Stimulated activated CD8-positive, alpha-beta memory T cell treated with anti-CD3 and anti-CD28 coated beads, Interleukin-15, amount 100 ng/mL, for 24 hours (primary cell): ENCODE measurements around the gene PLXNA4.

Experiments used
- DNase-seq: peaks from one replicate; pipeline ENCODE4 v3.0.0-alpha.2; 2020; ENCODE audit warnings: low read depth

The PLXNA4 gene

GRCh38 chr7:132383962-132384361, 192.3 kb downstream of the PLXNA4 start:
- no peak for DNase-seq

GRCh38 chr7:132381742-132382472, 194.4 kb downstream of the PLXNA4 start:
- no peak for DNase-seq

GRCh38 chr7:132380059-132380458, 196.2 kb downstream of the PLXNA4 start:
- DNase-seq: no peak

- no peak for DNase-seq
Measured at GRCh38 chr7:132379292-132379691, 197.0 kb downstream of the PLXNA4 start.

- no peak for DNase-seq
Measured at GRCh38 chr7:132377703-132378584, 198.3 kb downstream of the PLXNA4 start.

- DNase-seq: no peak
Measured at GRCh38 chr7:132377015-132377414, 199.3 kb downstream of the PLXNA4 start.

- DNase-seq: no peak
Measured at GRCh38 chr7:132376361-132377013, 199.8 kb downstream of the PLXNA4 start.

GRCh38 chr7:132373879-132374278, 202.4 kb downstream of the PLXNA4 start:
- no peak for DNase-seq

- no peak for DNase-seq
Measured at GRCh38 chr7:132373041-132373440, 203.2 kb downstream of the PLXNA4 start.

GRCh38 chr7:132371948-132372347, 204.3 kb downstream of the PLXNA4 start:
- DNase-seq: no peak

GRCh38 chr7:132368246-132368900, 207.9 kb downstream of the PLXNA4 start:
- DNase-seq: no peak

GRCh38 chr7:132367795-132368194, 208.5 kb downstream of the PLXNA4 start:
- no peak for DNase-seq

GRCh38 chr7:132367004-132367403, 209.3 kb downstream of the PLXNA4 start:
- no peak for DNase-seq

- no peak for DNase-seq
Measured at GRCh38 chr7:132364226-132364625, 212.0 kb downstream of the PLXNA4 start.

GRCh38 chr7:132362059-132362458, 214.2 kb downstream of the PLXNA4 start:
- DNase-seq: no peak

- no peak for DNase-seq
Measured at GRCh38 chr7:132361146-132361545, 215.1 kb downstream of the PLXNA4 start.

- DNase-seq: no peak
Measured at GRCh38 chr7:132359743-132360142, 216.5 kb downstream of the PLXNA4 start.

GRCh38 chr7:132355048-132355447, 221.2 kb downstream of the PLXNA4 start:
- DNase-seq: no peak

GRCh38 chr7:132354527-132354926, 221.7 kb downstream of the PLXNA4 start:
- DNase-seq: no peak

- no peak for DNase-seq
Measured at GRCh38 chr7:132353936-132354335, 222.3 kb downstream of the PLXNA4 start.

GRCh38 chr7:132352800-132353199, 223.5 kb downstream of the PLXNA4 start:
- no peak for DNase-seq

- DNase-seq: no peak
Measured at GRCh38 chr7:132351954-132352499, 224.2 kb downstream of the PLXNA4 start.
